Esophagus (tissue), 2 donors: ENCODE measurements around the gene INTS6L. TPM values are rescaled to one million over a fixed set of nuclear protein-coding genes. Genes with fewer than 3 reads are reported as not detected.

Experiments
- H3K27ac ChIP-seq, 2 donors: one replicate each; pipeline ENCODE4 v1.5.1; 2013; ENCODE audit warnings: low read depth in 2 of 2, mild to moderate bottlenecking in 2 of 2, inconsistent platforms in 1 of 2, low read length in 1 of 2, moderate library complexity in 1 of 2
- H3K27me3 ChIP-seq, 2 donors: one replicate each; pipeline ENCODE4 v1.6.1; 2013; ENCODE audit warnings: low read length in 2 of 2, control low read depth in 1 of 2, mild to moderate bottlenecking in 1 of 2; ENCODE audit not compliant: insufficient read depth in 2 of 2, control insufficient read depth in 1 of 2
- H3K36me3 ChIP-seq, 2 donors: one replicate each; pipeline ENCODE4 v1.6.1; 2013; ENCODE audit warnings: low read length in 1 of 2; ENCODE audit not compliant: control insufficient read depth in 2 of 2, insufficient read depth in 2 of 2
- H3K4me1 ChIP-seq, 2 donors: one replicate each; pipeline ENCODE4 v1.6.1; 2013; ENCODE audit warnings: low read length in 1 of 2; ENCODE audit not compliant: control insufficient read depth in 2 of 2, insufficient read depth in 2 of 2
- H3K4me3 ChIP-seq, 2 donors: one replicate each; pipeline ENCODE4 v1.5.1; 2013; ENCODE audit warnings: low read length in 2 of 2, mild to moderate bottlenecking in 2 of 2, low read depth in 1 of 2, moderate library complexity in 1 of 2
- H3K9me3 ChIP-seq, 2 donors: one replicate each; pipeline ENCODE4 v1.6.1; 2013; ENCODE audit warnings: mild to moderate bottlenecking in 2 of 2, low read depth in 1 of 2, low read length in 1 of 2, moderate library complexity in 1 of 2; ENCODE audit not compliant: control insufficient read depth in 2 of 2, insufficient read depth in 1 of 2
- WGBS, 2 donors: extraction: QIAGEN DNeasy Blood & Tissue Kit; methylation state at CpG; one replicate each; pipeline ENCODE4 v1.1.7; 2013; 5-methylcytosine and 5-hydroxymethylcytosine counted together
- polyA plus RNA-seq, 2 donors: library from polyadenylated mRNA; stranded (reverse); fragments of 200-250 nt; gene quantifications; one replicate each; pipeline ENCODE4 v1.2.3, GENCODE V29; 2013
- donor health status: healthy with polysubstance abuse.
- donor health status: Bipolar disorder and iron deficiency.

INTS6L gene
- 10 to 100 TPM in 1 of 2 donors, 1 to 10 TPM in 1; 5.1 to 12.6 TPM for polyA plus RNA-seq

- H3K27me3 ChIP-seq, result no peaks in the 10 kb centered on the region
- no peaks in the 10 kb centered on the region for H3K4me1 ChIP-seq
- no peaks in the 10 kb centered on the region for H3K9me3 ChIP-seq
- WGBS, 2 donors, result 1 to 35% methylated on average over 43 to 48 of the region's 50 CpGs
- H3K36me3 ChIP-seq, result no peaks in the 10 kb centered on the region
- peak within 1 kb of the TSS; percentile 90 to 96 for H3K27ac ChIP-seq
- peak within 1 kb of the TSS; percentile 60 to 72 for H3K4me3 ChIP-seq
Measured at GRCh38 chrX:135520553-135521404, at the start of gene INTS6L. Gene INTS6L, plus strand, starts transcription at chrX:135520660. Its CDS starts 333 bp downstream, at chrX:135520993.

DNA sequence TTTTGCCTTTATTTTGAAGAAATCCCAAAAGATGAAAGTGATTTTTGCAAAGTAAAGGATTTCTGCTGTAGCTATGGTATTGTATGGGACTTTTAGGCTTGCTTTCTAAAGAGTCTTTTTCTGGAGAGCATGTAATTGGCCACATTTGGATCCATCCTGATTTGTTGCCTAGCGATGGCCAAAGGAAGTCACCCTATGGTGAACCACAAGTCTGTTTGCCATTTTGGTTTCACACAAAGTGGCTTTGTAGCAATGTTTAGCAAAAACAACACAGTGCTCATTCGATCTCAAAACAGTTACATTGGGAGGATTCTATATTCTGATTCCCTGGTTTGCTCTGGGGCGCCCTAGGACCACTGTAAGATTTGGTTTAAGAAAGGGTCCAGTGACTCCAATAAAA, 44.1 kb upstream of the INTS6L start:
- no peaks in the 10 kb centered on the region for H3K9me3 ChIP-seq
- H3K36me3 ChIP-seq, result no peaks in the 10 kb centered on the region
- no peaks in the 10 kb centered on the region for H3K4me1 ChIP-seq
- no peak overlapping the region for H3K27ac ChIP-seq
- H3K27me3 ChIP-seq, result no peaks in the 10 kb centered on the region
- WGBS, 2 donors, result 72 to 86% methylated on average over 3 of the region's 3 CpGs
- no peak overlapping the region for H3K4me3 ChIP-seq

DNA sequence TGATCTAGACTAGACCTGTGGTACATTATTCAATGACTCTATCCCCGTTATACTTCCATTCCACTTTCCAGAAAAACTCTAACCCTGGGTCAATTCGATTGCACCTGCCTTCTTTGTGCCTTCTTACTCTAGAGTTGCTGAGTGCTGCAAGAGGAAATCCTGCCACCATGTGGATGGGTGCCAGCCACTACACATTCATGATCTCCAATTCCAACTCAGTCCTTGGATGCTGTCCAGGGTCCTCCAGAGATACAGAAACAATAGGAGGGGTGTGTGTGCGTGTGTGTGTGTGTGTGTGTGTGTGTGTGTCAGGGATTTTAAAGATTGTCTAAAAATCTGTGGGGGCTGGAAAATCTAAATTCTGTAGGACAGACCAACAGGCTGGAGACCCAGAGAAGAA, 42.9 kb upstream of the INTS6L start:
- Histone ChIP-seq H3K27me3 (no peaks in the 10 kb centered on the region), H3K27ac (no peak overlapping the region), H3K36me3 (no peaks in the 10 kb centered on the region), H3K4me3 (no peak overlapping the region), H3K4me1 (no peaks in the 10 kb centered on the region), H3K9me3 (no peaks in the 10 kb centered on the region)
- WGBS, 2 donors, result 4 to 13% methylated on average over 3 of the region's 3 CpGs

- no peaks in the 10 kb centered on the region for H3K27me3 ChIP-seq
- H3K9me3 ChIP-seq, result no peaks in the 10 kb centered on the region
- no peak overlapping the region for H3K27ac ChIP-seq
- WGBS, 2 donors, result 71 to 90% methylated on average over 7 of the region's 7 CpGs
- H3K4me1 ChIP-seq, result no peaks in the 10 kb centered on the region
- H3K4me3 ChIP-seq, result no peak overlapping the region
- no peaks in the 10 kb centered on the region for H3K36me3 ChIP-seq
Measured at GRCh38 chrX:135480076-135480475, 40.4 kb upstream of the INTS6L start.

- no peaks in the 10 kb centered on the region for H3K36me3 ChIP-seq
- no peak overlapping the region for H3K27ac ChIP-seq
- H3K4me3 ChIP-seq, result no peak overlapping the region
- H3K4me1 ChIP-seq, result no peaks in the 10 kb centered on the region
- H3K9me3 ChIP-seq, result no peaks in the 10 kb centered on the region
- WGBS, 2 donors, result 65 to 66% methylated on average over 7 of the region's 7 CpGs
- H3K27me3 ChIP-seq, result no peaks in the 10 kb centered on the region
Measured at GRCh38 chrX:135481696-135482179, 38.7 kb upstream of the INTS6L start.

DNA sequence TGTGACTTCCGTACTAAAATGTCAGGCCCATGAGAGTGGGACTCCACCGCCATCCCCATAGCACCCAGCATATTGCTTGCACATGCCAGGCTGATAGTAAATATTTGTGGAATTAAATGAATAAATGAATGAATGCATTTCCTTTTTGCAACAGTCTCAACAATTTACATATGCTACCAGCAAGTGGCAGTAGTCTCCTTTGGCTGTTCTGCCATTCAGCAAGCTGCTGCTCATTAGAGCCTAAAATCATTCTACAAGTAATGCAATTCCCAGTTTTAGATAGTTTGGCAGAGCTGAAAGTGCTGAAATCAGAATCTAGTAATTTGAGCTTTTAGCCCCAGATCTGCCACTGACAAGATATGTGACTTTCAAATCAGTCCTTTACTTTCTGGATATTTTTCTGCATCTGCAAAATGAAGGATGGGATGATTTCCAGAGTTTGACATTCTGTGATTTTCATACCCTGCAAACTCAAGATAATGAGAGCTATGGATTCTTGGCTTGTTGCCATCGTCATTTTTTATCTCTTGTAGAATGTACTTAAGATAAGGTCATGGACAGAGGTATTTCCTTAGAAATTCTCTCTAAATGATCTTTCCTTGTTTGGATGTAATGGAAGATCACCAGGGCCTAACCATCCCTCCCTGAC, 35.7 kb upstream of the INTS6L start:
- H3K4me3 ChIP-seq, result no peak overlapping the region
- H3K27ac ChIP-seq, result no peak overlapping the region
- WGBS, 2 donors, result 20 to 36% methylated on average over 3 of the region's 3 CpGs
- no peaks in the 10 kb centered on the region for H3K4me1 ChIP-seq
- H3K27me3 ChIP-seq, result no peaks in the 10 kb centered on the region
- H3K36me3 ChIP-seq, result no peaks in the 10 kb centered on the region
- H3K9me3 ChIP-seq, result no peaks in the 10 kb centered on the region

- Histone ChIP-seq H3K27ac (no peak overlapping the region), H3K4me3 (no peak overlapping the region), H3K9me3 (no peaks in the 10 kb centered on the region), H3K4me1 (no peaks in the 10 kb centered on the region), H3K27me3 (peaks cover 0 to 3% of the 10 kb centered on the region in 2 donors), H3K36me3 (no peaks in the 10 kb centered on the region)
- 70 to 77% methylated on average over 1 of the region's 1 CpG for WGBS, 2 donors
Measured at GRCh38 chrX:135489542-135489941, 30.9 kb upstream of the INTS6L start.

GRCh38 chrX:135490979-135491514, 29.4 kb upstream of the INTS6L start:
- no peak overlapping the region for H3K4me3 ChIP-seq
- H3K27ac ChIP-seq, result no peak overlapping the region
- WGBS, 2 donors, result 54 to 79% methylated on average over 4 of the region's 4 CpGs
- no peaks in the 10 kb centered on the region for H3K9me3 ChIP-seq
- H3K27me3 ChIP-seq, result peaks cover 0 to 3% of the 10 kb centered on the region in 2 donors
- no peaks in the 10 kb centered on the region for H3K36me3 ChIP-seq
- no peaks in the 10 kb centered on the region for H3K4me1 ChIP-seq

DNA sequence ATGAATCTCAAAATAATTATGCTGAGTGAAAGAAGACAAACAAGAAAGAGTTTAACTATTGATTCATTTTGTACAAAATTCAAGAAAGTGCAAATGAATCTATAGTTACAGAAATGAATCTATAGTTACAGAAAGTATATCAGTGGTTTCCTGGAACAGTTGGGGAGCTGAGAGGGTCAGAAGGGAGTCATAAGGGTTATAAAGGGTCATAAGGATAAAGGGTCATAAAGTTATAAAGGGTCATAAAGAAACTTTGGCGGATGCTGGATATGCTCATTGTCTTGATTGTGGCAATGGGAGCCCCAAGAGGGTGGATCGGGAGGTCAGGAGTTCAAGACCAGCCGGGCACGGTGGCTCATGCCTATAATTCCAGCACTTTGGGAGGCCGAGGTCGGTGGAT, 26.0 kb upstream of the INTS6L start:
- Histone ChIP-seq H3K27me3 (peaks cover 0 to 3% of the 10 kb centered on the region in 2 donors), H3K36me3 (no peaks in the 10 kb centered on the region), H3K27ac (no peak overlapping the region), H3K4me3 (no peak overlapping the region), H3K9me3 (no peaks in the 10 kb centered on the region), H3K4me1 (no peaks in the 10 kb centered on the region)
- WGBS, 2 donors, result 81 to 92% methylated on average over 6 of the region's 6 CpGs
